Stimulated activated CD8-positive, alpha-beta memory T cell treated with anti-CD3 and anti-CD28 coated beads, Interleukin-15, amount 100 ng/mL, for 4 hours (primary cell): ENCODE measurements around the gene KRT39.
"Not testable (repeated sequence)": the region's sequence is repeated elsewhere in the genome, so short reads cannot be mapped to it uniquely, and the experiment has no call there.

Experiments
- DNase-seq, 2 donors: peaks; one replicate each; pipeline ENCODE4 v3.0.0-alpha.2; 2020; ENCODE audit warnings: low read depth in 2 of 2

The KRT39 gene

DNA sequence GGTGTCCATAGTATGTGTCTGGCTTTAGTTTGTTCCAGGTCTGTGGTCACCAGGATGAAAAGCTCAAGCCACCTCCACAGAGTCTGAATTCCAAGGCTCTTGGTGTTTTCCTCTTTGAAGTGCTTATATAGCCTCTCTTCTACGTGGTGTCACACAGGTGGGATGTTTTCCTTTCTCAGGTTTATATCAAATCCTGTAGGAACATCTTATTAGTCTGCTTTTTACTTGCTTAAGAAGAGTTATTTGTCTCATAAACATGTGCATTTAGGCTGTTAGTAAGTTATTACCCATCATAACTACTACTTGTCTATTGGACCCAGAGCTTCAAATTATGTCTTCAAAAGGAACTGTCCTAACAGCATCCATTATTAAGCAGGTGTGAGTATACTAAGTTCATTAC lies at the start of gene KRT39:
TSS of gene KRT39 (minus strand) at position 101 of the 400 bp plus-strand sequence. CDS start at position 9, 92 bp downstream.
- DNase-seq: no peak

DNA sequence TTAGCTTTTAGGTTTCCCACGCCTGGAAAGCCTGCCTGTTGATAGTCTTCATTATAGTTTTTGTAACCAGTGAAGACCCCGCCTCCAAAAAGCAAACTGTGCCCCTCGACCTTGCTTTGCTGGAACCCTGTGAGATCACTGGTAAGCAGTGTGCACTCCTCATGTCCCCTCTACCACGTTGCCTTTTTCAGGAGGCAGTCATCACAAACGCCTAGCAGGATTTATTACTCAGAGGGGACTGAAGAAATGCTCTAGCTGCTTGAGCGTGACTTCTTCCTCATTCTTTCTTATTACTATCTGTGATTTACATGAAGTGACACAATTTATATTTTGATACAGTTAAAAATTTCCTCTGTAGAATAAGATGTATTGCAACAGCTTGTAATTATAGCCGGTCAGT lies 48.7 kb upstream of the KRT39 start:
- DNase-seq: no peak

DNA sequence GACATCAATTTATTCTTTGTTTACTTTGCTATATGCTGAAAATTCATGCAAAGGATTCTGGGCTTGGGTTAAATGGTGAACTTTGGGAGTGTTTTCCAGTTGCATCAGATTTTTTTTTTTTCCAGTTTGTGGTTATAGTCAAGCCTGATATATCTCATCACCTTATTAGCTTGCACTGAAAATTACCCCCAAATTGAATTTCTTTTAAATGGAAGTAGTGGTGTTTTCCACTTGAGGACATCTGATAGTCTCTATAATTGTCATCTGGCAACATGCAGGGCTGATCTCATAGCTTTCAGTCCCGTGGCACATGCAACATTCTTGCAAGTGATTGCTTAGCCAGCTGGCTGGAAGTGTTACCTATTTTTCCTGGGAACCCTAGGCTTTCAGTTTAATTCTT lies 46.9 kb upstream of the KRT39 start:
- DNase-seq: no peak

DNA sequence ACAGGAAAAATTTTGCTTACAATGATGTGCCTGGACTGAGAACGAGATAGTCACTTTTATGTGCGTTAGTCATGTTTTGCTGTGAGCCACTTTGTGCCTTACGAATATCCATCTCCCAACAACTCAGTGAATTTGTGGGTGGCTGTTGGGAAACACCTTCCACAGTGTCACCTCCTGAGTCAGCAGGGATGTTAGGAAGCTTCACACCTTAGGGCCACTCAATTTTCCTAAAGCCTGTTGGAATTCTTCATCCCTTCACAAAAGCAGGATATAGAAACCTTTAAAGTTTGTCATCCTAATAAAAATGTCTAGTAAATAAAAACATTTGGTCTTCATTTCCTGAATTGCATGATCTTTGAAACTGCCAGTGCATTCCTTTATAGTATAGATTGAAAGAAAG lies 46.4 kb upstream of the KRT39 start:
- no peak for DNase-seq

DNA sequence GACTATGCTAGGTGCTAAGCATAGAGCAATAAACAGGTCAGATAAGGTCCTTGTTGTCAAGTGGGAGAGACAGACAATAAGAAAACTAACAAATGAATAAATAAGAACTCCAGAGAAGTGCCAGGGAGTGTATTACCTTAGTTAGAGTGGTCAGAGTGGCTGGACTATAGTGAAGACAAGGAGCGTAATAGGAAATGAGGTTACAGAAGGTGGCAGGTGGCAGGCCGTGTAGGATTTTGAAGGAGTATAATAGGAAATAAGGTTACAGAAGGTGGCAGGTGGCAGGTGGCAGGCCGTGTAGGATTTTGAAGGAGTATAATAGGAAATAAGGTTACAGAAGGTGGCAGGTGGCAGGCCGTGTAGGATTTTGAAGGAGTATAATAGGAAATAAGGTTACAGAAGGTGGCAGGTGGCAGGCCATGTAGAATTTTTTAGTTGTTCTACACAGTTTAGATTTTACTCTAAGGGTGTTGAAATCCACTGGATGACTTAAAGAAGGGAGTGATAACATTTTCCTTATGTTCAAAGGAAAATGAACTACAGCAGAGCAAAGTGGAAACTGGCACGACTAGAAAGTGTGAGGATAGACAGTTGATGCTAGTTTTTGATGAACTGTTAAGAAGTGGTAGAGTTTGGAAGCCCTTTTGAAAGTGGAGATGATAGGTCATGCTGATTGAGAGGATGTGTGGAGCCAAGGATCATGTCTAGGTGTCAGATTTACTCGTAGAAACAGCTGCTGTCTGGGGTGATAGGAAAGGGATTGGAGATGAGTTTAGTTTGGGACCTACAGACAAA lies 45.8 kb upstream of the KRT39 start:
- no peak for DNase-seq

DNA sequence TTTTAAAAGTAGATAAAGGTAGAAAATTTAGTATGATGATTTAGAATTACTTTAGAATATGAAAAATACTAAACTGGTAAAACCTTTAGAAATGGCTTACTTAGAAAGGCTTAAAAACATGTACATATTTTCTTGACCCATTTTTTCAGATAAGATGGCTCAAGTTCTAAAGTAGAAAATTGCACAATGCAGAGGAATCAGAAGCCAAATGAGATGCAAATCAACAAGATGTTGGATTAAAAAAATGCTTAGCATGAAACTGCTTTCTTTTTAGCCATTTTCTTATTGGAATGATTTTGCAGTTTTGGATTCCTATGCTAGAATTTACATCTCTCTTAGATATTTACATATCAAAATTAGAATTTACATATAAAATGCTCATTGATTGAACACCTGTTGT lies 43.7 kb upstream of the KRT39 start:
- DNase-seq: no peak

DNA sequence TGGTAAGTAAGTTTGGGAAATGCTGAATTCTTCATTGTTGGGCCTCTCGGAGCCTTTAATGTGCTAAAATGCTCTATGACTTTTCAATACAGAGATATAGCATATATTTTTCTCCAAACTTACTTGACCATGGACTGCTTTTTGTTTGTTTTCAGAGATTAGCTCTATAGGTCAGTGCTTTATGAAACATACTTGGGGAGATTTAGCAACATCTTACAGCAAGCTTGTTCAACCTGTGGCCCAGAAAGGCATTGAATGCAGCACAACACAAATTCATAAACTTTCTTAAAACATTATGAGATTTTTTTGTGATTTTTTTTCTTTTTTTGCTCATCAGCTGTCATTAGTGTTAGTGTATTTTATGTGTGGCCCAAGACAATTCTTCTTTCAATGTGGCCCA lies 43.2 kb upstream of the KRT39 start:
- no peak for DNase-seq

DNA sequence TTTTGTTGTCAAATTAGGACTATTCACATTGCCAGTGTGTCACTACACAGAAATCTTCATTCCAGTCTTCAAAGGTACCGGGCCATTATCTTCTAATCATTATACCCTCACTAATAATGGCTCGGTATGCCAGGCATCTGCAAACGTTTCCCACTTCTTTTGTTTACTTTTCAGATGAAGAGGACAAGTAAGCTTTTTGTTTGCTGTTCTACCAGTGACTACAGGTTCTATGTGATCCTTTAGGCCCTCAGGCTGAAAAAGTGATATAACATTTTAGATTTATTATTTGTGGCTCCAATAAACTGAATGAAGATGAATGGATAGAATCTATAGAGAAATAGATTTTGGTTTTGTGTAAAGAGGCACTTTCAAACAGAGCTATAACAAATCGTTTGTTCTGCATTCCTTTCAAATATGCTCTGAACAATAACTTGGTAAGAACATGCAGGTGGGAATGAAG lies 42.6 kb upstream of the KRT39 start:
- no peak for DNase-seq

DNA sequence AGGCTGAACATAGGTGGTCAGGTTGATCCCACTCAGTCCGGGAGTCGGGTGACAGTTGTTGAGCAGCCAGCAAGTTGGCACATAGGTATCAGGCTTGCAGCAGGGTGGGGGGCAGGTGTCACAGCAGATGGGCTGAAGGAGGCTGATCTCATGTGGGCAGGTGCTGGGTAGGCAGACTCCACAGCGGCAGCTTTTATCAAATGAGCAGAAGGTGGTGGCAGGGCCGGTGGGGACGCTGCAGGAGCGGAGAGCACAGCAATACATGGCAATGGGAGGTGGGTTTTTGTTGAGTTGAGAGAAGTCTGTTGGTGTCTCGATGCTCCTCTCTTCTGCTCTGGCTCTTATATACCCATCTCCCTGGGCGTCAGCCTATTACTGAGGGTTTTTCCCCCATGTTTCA lies 42.1 kb upstream of the KRT39 start, which contains the start of gene KRTAP3-1:
TSS of gene KRTAP3-1 (minus strand) at position 318 of the 400 bp plus-strand sequence. CDS start at position 264, 54 bp downstream.
- no peak for DNase-seq

DNA sequence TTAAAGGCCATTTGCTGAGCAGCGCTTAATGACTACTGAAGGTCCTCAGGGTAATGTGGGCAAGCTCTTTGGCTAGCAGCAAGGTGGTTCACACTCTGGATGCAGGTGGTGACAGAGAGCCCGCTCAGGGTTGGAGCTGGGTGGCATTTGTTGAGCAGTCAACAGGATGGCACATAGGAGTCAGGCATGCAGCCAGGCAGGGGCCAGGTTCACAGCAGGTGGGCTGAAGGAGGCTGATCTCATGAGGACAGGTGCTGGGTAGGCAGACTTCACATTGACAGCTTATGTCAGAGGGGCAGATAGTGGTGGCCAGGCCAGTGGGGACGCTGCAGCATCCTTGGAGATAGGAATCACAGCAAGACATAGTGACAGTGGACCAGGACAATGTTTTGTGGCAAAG lies 37.6 kb upstream of the KRT39 start:
- DNase-seq: no peak

DNA sequence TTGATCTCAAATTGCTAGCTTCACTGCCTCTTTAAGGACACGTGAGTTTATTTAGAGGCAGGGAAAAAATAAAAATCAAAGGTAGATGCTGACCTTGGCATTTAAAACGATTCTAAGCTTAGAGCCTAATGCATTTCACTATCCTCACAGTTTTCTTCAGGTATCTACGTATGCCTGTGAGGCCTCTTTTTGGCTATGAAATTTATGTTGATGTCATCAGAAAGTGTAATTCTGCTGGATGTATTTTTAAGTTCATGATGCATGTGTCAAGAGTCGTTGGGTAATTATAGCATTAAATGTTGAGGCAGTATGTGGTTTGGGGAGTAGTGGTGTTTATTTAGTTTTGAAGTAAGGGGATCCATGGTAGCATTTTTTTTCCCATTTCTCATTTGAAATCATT lies 37.2 kb upstream of the KRT39 start:
- DNase-seq: no peak

DNA sequence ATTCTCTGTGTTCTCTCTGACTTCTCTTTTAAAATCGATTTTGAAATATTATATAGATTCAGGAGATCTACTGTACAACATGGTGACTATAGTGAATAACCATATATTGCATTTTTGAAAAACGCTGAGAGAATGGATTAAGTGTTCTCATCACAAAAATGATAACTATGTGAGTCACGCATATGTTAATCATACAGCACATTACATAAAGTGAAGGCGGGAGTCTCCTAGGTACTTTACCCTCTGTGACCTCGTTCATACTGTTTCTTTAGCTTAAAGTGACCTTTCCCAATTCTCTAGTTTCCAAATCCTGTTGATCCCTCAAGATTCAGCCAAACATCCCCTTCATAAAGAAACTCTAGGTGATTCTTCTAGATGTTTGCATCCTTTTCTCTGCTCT lies 36.1 kb upstream of the KRT39 start:
- no peak for DNase-seq

DNA sequence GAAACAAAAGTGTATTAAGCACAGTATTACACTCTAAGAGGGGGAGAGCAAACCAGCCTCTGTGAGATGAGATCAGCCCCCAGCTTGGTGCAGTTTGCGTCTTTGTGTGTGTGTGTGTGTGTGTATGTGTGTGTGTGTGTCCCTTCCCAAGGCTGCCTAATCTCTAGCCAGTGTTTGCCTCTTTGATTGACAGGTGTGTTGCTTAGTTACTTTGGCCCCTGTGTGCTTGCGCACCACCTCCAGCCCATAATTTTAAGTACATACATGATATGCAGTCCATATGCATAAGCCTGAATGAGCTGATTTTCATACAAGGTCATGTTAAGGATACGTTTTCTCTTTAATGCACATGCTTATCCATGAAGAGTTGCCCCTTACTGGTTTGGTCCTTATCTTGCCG lies 35.0 kb upstream of the KRT39 start:
- no peak for DNase-seq

DNA sequence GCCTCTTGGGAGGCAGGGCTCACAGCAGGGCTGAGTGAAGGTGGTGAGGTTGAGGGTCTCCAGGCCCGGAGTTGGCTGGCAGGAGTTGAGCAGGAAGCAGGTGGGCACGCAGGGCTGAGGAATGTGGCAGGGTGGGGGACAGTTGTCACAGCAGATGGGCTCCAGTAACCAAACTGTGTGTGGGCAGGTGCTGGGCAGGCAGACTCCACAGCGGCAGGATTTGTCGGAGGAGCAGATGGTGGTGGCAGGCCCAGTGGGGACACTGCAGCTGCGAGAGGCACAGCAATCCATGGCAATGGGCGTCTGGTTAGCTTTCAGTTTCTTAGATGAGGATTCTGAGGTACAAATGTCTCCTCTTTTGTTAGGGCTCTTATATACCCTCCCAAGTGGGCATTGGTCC lies 32.8 kb upstream of the KRT39 start, which contains the start of gene KRTAP3-2:
TSS of gene KRTAP3-2 (minus strand) at position 344 of the 400 bp plus-strand sequence. CDS start at position 291, 53 bp downstream.
- DNase-seq: not testable (repeated sequence)

DNA sequence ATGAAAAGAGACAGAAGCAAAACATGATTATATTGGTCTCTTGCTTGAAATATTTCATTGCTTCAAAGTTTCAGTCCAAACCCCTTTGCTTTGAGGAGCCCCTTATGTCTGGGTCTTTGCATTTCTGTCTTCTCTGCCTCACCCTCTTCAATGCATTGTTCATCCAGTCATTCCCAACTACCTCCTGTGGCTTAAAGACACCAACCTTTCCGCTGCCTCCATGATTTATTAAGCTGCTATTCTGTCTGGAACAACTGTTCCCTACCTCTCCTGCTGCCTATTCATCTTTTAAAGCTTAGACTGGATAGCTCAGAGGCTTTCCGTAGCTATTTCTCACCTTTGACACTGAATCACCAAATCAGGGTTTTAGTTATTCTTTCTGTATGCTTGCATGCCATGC lies 30.6 kb upstream of the KRT39 start:
- DNase-seq: no peak

DNA sequence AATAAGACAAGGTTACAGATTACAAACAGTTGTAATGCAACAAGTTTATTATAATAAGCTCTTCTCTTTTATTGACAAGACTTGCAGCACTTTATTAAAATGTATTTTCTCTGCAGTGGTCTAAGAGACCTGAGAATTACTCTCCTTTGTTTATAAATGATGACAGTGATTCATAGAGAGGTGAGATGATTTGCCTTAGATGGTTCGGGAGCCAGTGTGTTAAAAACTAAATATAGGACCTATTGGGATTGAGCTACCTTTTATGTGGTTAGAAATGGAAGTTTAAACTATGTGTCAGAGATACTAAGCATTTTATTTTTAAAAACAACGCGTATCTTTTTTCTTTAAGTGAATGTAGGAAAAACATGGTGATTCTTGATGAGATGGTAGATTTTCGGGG lies 30.1 kb upstream of the KRT39 start:
- DNase-seq: no peak

DNA sequence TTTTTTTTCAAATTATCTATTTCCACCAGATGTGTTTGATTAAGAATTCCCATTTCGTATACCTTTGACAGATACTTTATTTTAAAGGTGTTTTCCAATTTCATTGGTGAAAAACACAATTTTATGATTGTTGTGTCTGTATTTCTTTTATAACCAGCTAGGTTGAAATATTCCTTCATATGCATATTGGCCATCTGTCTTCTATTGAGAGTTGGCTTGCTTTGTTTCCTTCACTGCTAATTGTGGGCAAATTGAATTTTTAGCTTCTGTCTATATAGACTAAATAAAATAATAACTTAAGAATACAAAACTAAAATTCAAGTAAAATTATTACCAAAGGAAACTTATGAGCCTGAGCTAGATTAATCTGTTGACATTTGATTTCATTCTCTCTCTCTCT lies 28.4 kb upstream of the KRT39 start:
- DNase-seq: no peak

DNA sequence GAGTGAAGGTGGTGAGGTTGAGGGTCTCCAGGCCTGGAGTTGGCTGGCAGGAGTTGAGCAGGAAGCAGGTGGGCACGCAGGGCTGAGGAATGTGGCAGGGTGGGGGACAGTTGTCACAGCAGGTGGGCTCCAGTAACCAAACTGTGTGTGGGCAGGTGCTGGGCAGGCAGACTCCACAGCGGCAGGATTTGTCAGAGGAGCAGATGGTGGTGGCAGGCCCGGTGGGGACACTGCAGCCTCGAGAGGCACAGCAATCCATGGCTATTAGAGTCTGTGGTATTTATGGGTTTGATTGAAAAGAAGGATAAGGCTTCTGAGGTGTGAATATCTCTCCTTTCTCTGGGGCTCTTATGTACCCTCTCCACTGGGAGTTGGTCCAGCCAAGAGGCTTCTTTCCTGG lies 27.1 kb upstream of the KRT39 start, which contains the start of gene KRTAP3-3:
TSS of gene KRTAP3-3 (minus strand) at position 326 of the 400 bp plus-strand sequence. CDS start at position 259, 67 bp downstream.
- DNase-seq: no peak

DNA sequence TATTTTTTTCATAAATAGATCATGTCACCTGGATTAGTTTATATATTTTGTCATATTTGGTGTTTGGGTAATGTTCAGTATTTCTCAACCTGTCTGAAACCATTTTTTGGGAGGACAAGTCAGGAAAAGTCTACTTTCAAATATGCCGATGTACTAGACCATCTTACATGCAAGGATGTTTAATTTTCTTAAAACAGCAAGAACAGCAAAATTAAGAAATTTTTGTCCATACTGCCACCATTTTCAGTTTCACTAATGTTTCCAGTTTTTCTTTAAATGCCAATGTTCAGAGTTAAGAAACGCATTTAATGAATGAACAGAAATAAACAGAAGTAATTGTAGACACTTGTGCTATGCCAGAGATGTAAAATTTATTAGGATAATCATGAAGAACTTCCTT lies 26.3 kb upstream of the KRT39 start:
- DNase-seq: no peak

DNA sequence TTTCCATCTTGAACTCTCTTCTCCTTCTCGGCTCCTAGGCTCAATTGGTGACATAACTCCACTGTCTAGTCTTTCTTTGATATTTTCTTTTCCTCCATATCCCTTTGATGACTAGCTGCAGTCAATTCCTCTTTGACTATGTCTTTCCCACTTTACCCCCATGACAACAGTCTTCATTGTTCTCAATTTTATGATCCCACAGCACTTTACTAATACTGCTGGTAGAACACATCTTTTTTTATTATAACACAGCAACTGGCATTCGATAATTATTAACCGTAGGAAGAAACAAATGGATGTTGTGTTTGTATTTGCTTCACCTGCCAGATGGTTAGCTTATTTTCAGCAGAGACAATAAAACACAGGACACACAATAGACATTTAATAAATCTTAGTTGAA lies 25.9 kb upstream of the KRT39 start:
- no peak for DNase-seq

DNA sequence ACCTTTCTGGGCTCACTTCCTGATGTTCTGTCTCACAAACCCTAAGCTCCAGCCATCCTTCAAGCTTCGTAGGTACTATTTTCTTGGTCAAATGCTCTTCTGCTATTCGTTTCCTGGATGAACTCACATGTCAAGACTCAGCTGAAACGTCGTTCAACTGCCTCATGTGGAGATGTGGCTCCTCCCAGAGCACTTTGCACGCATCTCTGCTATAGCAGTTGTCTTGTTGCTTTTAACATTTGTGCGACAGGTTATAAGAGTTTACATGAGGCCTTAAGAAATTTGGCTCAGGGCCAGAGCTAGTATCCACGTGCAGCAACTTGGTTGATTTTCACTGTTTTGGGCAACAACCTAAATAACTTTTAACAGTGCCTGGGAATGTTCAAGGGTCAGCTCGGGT lies 20.2 kb upstream of the KRT39 start:
- no peak for DNase-seq

DNA sequence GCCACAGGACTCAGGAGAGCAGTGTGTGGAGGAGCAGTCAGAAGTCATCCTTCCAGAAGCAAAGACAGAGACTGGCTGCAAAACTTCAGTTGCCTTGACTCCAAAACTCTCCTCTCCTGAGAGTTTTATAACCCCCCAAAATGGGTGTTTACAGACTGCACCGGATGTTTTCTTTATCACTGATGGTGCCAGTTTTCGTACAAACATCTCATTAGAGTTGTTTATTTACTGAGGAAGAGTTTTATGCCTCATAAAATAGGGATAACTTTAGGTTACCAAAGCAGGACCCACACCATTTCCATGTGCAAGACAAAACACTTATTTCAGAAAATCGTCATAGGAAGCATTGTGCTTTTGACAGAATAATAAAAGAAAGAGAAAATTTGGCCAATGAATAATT lies 17.5 kb upstream of the KRT39 start, which contains the start of gene KRT40:
TSS of gene KRT40 (minus strand) at position 101 of the 400 bp plus-strand sequence. CDS start at position 48, 53 bp downstream.
- DNase-seq: no peak

DNA sequence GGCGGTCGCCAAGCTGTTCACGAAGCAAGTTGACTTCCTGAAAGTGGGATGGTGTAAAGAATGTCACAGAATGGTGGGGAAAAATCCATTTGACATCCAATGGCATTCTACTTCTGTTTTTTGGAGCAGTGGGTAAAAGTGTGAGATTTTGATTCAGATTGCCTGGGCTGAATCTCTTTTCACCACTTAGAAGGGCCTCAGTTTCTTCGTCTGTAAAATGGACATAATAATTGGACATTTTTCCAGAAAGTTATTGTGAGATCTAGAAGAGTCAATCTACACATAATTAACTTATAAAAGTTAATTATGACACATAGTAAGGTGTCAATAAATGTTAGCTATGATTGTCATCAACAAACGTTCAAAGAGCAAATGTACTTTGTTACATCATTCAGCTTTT lies 14.4 kb upstream of the KRT39 start:
- DNase-seq: no peak
